Mucosa of descending colon (tissue), 3 donors: Measurements from ENCODE around the gene AZIN2. TPM values are rescaled to one million over a fixed set of nuclear protein-coding genes. Genes with fewer than 3 reads are reported as not detected.

Source experiments
- ATAC-seq: fragments of 200-7000 bp; cut with Tn5 transposase; one replicate; pipeline ENCODE4 v1.9.1; 2020; ENCODE audit warnings: mild to moderate bottlenecking, moderate library complexity
- DNase-seq, 3 donors: peaks; one replicate each; pipeline ENCODE4 v3.0.0-alpha.2; 2020
- H3K36me3 ChIP-seq: fragments of 200-600 bp; one replicate; pipeline ENCODE4 v1.8.0; 2021; ENCODE audit warnings: low read depth, mild to moderate bottlenecking
- H3K4me1 ChIP-seq: fragments of 200-600 bp; one replicate; pipeline ENCODE4 v1.8.0; 2021; ENCODE audit warnings: low read depth, mild to moderate bottlenecking
- H3K4me3 ChIP-seq: fragments of 200-600 bp; one replicate; pipeline ENCODE4 v1.8.0; 2021; ENCODE audit warnings: mild to moderate bottlenecking
- H3K9me3 ChIP-seq: fragments of 200-600 bp; one replicate; pipeline ENCODE4 v1.8.0; 2021; ENCODE audit warnings: mild to moderate bottlenecking
- CTCF ChIP-seq: fragments of 200-600 bp; IDR thresholded peaks from one replicate; pipeline ENCODE4 v1.8.0; 2022; ENCODE audit warnings: antibody characterized with exemption, mild to moderate bottlenecking
- intact Hi-C, 2 donors: fragments of 100-400 bp; cut with DNase I in 1 of 2; cut with micrococcal nuclease in 1 of 2; formaldehyde crosslinking; loops; one replicate each; pipeline versions ENCODE4 v1.11.0 to v1.11.1; 2022; cut with DNase I, micrococcal nuclease
- total RNA-seq, 3 donors: library from RNA; stranded (reverse); fragmentation: NEBNext Ultra II Directional in 2 of 3; extraction: Animal tissue kit (Norgen Biotek cat#: 25700) in 2 of 3; gene quantifications; one replicate each; pipeline versions ENCODE4 v1.2.1 to v1.2.4, GENCODE V29; 2021 to 2023
- donor health status: DM: no; HTN: no; CAD: no; lungs with moderate emphysema.
- donor health status: DM: no; HTN: no; CAD: no.
- donor health status: DM: no; HTN: yes; CAD: no.

AZIN2 gene
- total RNA-seq, 3 donors from 2014 or later: 13.8 to 36.5 (median 19.0) TPM

DNA sequence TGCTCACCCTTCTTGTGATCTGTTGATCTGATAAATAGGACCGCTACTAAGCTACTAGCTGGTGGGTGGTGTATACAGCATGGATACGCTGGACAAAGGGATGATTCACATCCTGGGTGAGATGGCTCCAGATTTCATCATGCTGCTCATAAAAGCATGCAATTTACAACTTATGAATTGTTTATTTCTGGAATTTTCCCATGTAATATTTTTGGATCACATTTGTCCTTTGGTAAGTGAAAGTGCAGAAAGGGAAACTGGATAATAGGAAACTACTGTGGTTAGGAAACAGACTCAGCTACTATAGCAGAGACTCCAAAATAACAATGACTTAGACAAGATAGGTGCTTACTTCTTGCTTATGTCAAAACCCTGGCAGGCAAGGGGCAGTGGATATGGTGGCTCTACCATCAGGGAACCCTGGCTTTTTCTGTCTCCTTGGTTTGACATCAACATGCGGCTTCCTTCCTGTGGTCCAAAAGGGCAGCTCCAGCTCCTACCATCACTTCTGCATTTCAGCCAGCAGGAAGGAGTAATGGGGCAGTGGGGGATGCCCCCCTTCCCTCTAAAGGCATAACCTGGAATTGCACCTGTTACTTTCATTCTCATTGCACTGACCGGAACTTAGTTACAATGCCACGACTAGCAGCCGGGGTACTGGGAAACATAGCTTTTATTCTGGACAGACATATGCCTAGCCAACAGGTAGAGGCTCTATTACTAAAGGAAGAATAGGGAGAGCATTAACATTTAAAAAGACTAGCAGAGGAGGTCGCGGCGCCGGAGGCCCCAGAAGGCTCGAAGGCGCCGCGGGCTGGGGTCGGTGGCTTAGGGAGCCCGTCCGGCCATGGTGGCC lies 30.5 kb upstream of the AZIN2 start:
- ATAC-seq (peak; percentile 34), DNase-seq (no peak)
- peaks cover 4% of the 10 kb centered on the region for H3K4me1 ChIP-seq
- no peak for TF ChIP-seq CTCF
- no peaks in the 10 kb centered on the region for H3K36me3 ChIP-seq
- H3K9me3 ChIP-seq: no peaks in the 10 kb centered on the region
- intact Hi-C loops: loop anchor here in 1 of 2 donors (10.0 kb wide), 1 partner anchor 116 kb away; no protein-coding TSS in a partner anchor
- no peak overlapping the region for H3K4me3 ChIP-seq

DNA sequence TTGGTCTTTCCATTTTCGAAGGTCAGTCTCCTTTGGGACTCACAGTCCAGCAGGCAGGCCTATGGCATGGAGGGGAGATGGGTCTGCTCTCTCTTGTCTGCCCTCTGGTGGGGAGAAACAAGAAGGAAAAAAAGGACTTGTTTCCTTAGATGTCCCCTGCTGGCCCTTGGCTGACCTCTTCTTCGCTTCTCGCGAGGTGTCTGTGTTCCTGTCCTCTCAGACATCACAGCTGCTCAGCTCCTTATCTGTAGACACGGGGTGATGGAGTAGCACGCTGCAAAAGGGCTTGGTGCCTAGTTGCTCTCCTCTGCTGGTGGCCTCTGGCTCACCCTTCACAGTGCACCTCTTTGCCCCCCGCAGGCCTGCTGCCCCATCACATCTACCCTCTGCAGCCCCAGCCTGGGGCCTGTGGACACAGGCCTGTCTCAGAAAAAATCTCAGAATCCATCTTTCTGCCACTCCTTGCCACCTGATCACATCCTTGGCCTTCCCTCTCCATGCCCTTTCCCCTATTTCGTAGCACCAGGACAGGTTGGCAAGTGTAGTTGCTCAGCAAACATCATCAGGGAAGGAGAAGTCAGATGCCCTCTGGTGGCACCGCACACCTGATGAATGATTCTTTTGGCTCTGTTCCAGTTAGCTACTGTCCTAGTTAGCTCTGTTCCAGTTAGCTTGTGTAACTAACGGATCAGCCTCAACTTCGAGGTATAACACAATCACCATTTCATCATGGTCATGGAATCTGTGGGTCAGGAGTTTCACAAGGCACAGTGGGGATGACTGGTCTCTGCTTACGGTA lies 25.5 kb upstream of the AZIN2 start:
- Histone ChIP-seq H3K4me3 (no peak overlapping the region), H3K36me3 (no peaks in the 10 kb centered on the region), H3K9me3 (no peaks in the 10 kb centered on the region), H3K4me1 (peaks cover 14% of the 10 kb centered on the region)
- DNase-seq (peak; percentile 69 to 83 (median 72)), ATAC-seq (peak; percentile 81)
- intact Hi-C loops: loop anchor here in 1 of 2 donors (10.0 kb wide), 1 partner anchor 121 kb away; no protein-coding TSS in a partner anchor
- peak; percentile 48 for TF ChIP-seq CTCF

GRCh38 chr1:33056426-33056825 lies 24.5 kb upstream of the AZIN2 start:
- TF ChIP-seq CTCF: no peak
- no peaks in the 10 kb centered on the region for H3K36me3 ChIP-seq
- no peaks in the 10 kb centered on the region for H3K9me3 ChIP-seq
- H3K4me3 ChIP-seq: no peak overlapping the region
- H3K4me1 ChIP-seq: peaks cover 14% of the 10 kb centered on the region
- intact Hi-C loops: loop anchor here in 1 of 2 donors (10.0 kb wide), 1 partner anchor 122 kb away; no protein-coding TSS in a partner anchor
- no peak for DNase-seq
- ATAC-seq: no peak

DNA sequence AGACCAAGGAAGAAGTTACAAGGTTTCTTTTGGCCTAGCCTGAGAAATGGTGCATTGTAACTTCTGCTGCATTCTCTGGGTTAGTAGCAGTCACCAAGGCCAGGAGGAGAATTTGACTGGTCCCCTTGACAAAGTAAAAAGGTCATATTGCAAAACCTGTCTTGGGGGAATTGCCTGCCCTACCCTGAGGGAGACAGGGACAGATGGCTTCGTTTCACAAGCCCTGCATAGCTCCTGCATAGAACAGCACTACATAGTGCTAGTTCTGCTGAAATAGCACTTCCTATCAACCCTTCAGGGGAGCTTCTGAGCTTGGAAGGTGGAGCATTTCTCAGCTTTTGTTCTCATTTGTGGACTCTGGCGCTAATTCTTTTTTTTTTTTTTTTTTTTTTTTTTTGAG lies 23.9 kb upstream of the AZIN2 start:
- H3K36me3 ChIP-seq: no peaks in the 10 kb centered on the region
- ATAC-seq (no peak), DNase-seq (no peak)
- no peak overlapping the region for H3K4me3 ChIP-seq
- peaks cover 14% of the 10 kb centered on the region for H3K4me1 ChIP-seq
- H3K9me3 ChIP-seq: peaks cover 3% of the 10 kb centered on the region
- intact Hi-C loops: loop anchor here in 1 of 2 donors (10.0 kb wide), 1 partner anchor 122 kb away; no protein-coding TSS in a partner anchor
- TF ChIP-seq CTCF: no peak

GRCh38 chr1:33060579-33061083 lies 20.3 kb upstream of the AZIN2 start:
- Histone ChIP-seq H3K36me3 (no peaks in the 10 kb centered on the region), H3K4me3 (no peak overlapping the region), H3K9me3 (peaks cover 39% of the 10 kb centered on the region), H3K4me1 (peaks cover 9% of the 10 kb centered on the region)
- intact Hi-C loops: no loop called here
- TF ChIP-seq CTCF: no peak
- DNase-seq: peak in 2 of 3 donors; percentile 47 to 64
- peak; percentile 8 for ATAC-seq
